GM12878 (cell line): ENCODE measurements around the gene TAOK2. TPM values are rescaled to one million over a fixed set of nuclear protein-coding genes. Genes with fewer than 3 reads are reported as not detected.
"Not testable (repeated sequence)": the region's sequence is repeated elsewhere in the genome, so short reads cannot be mapped to it uniquely, and the experiment has no call there.

Experiments used
- ATAC-seq: fragments of 200-7000 bp; cut with Tn5 transposase; 3 replicates; pipeline ENCODE4 v1.9.1; 2020; ENCODE audit warnings: mild to moderate bottlenecking, moderate library complexity
- BruUV-seq: library from RNA; stranded (reverse); fragments of 400-500 nt; replicated peaks from 2 replicates; lab custom pipeline; 2021; lab: Mats Ljungman, UMichigan
- CTCF ChIA-PET: fragments of 300-600 bp; sonication (Branson Sonifier 250); formaldehyde crosslinking; extraction: SDS; loops from one replicate; lab custom pipeline; 2021; ENCODE audit warnings: inconsistent platforms; lab: Yijun Ruan, JAX
- POLR2A ChIA-PET: fragments of 350-600 bp; formaldehyde crosslinking; extraction: SDS; loops from one replicate; lab custom pipeline; 2021; ENCODE audit warnings: inconsistent platforms; lab: Charles Lee
- RAD21 ChIA-PET: fragments of 300-600 bp; sonication (Branson Sonifier 250); formaldehyde crosslinking; loops from one replicate; lab custom pipeline; 2023; ENCODE audit warnings: antibody characterized with exemption; ENCODE audit not compliant: unreplicated experiment; lab: Charles Lee
- SMC1A ChIA-PET: fragments of 300-600 bp; sonication (Branson Sonifier 250); formaldehyde crosslinking; loops from one replicate; lab custom pipeline; 2023; ENCODE audit not compliant: unreplicated experiment, uncharacterized antibody; lab: Charles Lee
- DNase-seq: peaks from one replicate; pipeline ENCODE4 v3.0.0-alpha.2; 2011; ENCODE audit warnings: low read depth, low spot score
- FAIRE-seq: peaks from 3 replicates; lab custom pipeline; 2011; peaks lifted over from hg19 to GRCh38; lab: Jason Lieb, UNC
- H2AFZ ChIP-seq: 2 replicates; pipeline ENCODE4 v1.6.0; 2011; ENCODE audit warnings: low read depth, low read length, control low read depth; ENCODE audit not compliant: control insufficient read depth
- H3K27ac ChIP-seq: 2 replicates; pipeline ENCODE4 v1.5.1; 2011; ENCODE audit warnings: control low read depth; ENCODE audit not compliant: control insufficient read depth, insufficient read depth
- H3K27me3 ChIP-seq, 2 experiments: replicated peaks in 1 of 2; 2 replicates each; pipeline versions ENCODE4 v1.6.0 to v1.6.1; 2011; ENCODE audit warnings: low read length in 1 of 2; ENCODE audit not compliant: control insufficient read depth in 2 of 2, insufficient read depth in 2 of 2
- H3K36me3 ChIP-seq, 2 experiments: 2 replicates each; pipeline ENCODE4 v1.5.1; 2011; ENCODE audit warnings: low read length in 1 of 2; ENCODE audit not compliant: control insufficient read depth in 2 of 2, insufficient read depth in 2 of 2
- H3K4me1 ChIP-seq: 2 replicates; pipeline ENCODE4 v1.6.1; 2011; ENCODE audit warnings: mild to moderate bottlenecking, low read length, moderate library complexity, mixed read lengths; ENCODE audit not compliant: control insufficient read depth, insufficient read depth
- H3K4me2 ChIP-seq: 2 replicates; pipeline ENCODE4 v1.6.0; 2011; ENCODE audit warnings: control low read depth; ENCODE audit not compliant: control insufficient read depth, insufficient read depth
- H3K4me3 ChIP-seq: fragments of 200-600 bp; sonication (generic); 2 replicates; pipeline ENCODE4 v1.5.1; 2016
- H3K79me2 ChIP-seq: 2 replicates; pipeline ENCODE4 v1.6.0; 2011; ENCODE audit warnings: low read length; ENCODE audit not compliant: control insufficient read depth, insufficient read depth
- H3K9ac ChIP-seq: 2 replicates; pipeline ENCODE4 v1.8.0; 2011; ENCODE audit warnings: low read length, control low read depth, mixed read lengths; ENCODE audit not compliant: control insufficient read depth, insufficient read depth
- H3K9me3 ChIP-seq: replicated peaks from 3 replicates; pipeline ENCODE4 v1.5.1; 2011; ENCODE audit warnings: mild to moderate bottlenecking, low read length; ENCODE audit not compliant: control insufficient read depth, insufficient read depth
- H4K20me1 ChIP-seq: 2 replicates; pipeline ENCODE4 v1.6.0; 2011; ENCODE audit not compliant: control insufficient read depth, insufficient read depth
- WGBS: methylation state at CpG from one replicate; pipeline ENCODE4 v1.1.6; 2016; ENCODE audit warnings: low lambda C conversion rate; ENCODE audit not compliant: insufficient replicate concordance, insufficient coverage; ENCODE audit errors: missing lambda C conversion rate; 5-methylcytosine and 5-hydroxymethylcytosine counted together
- in situ Hi-C: fragments of 300-500 bp; cut with MboI; formaldehyde crosslinking; loops from 9 replicates; pipeline ENCODE4 v1.14.3; 2018; ENCODE audit warnings: mixed read lengths
- intact Hi-C: fragments of 100-400 bp; cut with micrococcal nuclease; formaldehyde crosslinking; loops from one replicate; pipeline ENCODE4 v1.14.2; 2022; ENCODE audit not compliant: unreplicated experiment
- polyA plus RNA-seq, 11 experiments: library from polyadenylated mRNA; depleted of rRNA in 4 of 11; unstranded in 6 of 11; stranded (reverse) in 5 of 11; fragments of >200 nt; fragmentation: Nextera tagmentation in 4 of 11; fragmentation: Illumina TruSeq in 1 of 11; extraction: Ambion mirVana in 4 of 11; extraction: Trizol in 1 of 11; gene quantifications; 1 replicate in 1 of 11; 2 replicates in 10 of 11; pipeline versions ENCODE4 v1.2.1 to v1.2.3, GENCODE V29; 2011 to 2016; ENCODE audit warnings: inconsistent platforms in 2 of 11, missing spikeins in 2 of 11, low read depth in 1 of 11
- total RNA-seq, 4 experiments: library from RNA; depleted of rRNA in 3 of 4; stranded (reverse); fragments of >200 nt in 3 of 4; fragmentation: Illumina TruSeq in 1 of 4; extraction: Trizol in 1 of 4; gene quantifications; 2 replicates each; pipeline versions ENCODE4 v1.2.1 to v1.2.3, GENCODE V29; 2013 to 2021

TAOK2 gene
- total and polyA plus RNA-seq, 10 of the 15 experiments (the other 5 are each of a cell fraction or from before 2014, with no cell fraction given): 0.14 to 40.2 (median 11.6) TPM

DNA sequence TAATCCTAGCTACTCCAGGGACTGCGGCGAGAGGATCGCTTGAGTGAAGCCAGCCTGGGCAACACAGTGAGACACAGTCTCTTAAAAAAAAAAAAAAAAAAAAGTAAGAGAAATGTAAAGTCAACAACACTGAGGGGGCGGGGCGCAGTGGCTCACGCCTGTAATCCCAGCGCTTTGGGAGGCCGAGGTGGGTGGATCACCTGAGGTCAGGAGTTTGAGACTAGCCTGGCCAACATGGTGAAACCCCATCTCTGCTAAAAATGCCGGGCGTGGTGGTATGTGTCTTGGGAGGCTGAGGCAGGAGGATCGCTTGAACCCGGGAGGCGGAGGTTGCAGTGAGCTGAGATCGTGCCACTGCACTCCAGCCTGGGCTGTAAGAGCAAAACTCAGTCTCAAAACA, 38.9 kb downstream of the TAOK2 start:
- DNase-seq, H2AFZ ChIP-seq, H3K4me3 ChIP-seq, RAD21 ChIA-PET, FAIRE-seq, H3K4me1 ChIP-seq, H3K79me2 ChIP-seq, H3K9ac ChIP-seq, ATAC-seq, SMC1A ChIA-PET, intact Hi-C loops, H3K9me3 ChIP-seq, BruUV-seq, H3K27me3 ChIP-seq, H3K27ac ChIP-seq, H3K4me2 ChIP-seq, H4K20me1 ChIP-seq, H3K36me3 ChIP-seq: not testable (repeated sequence)
- WGBS: 92% methylated on average over 14 of the region's 14 CpGs
- POLR2A ChIA-PET: interaction anchor here (0.6 to 0.7 kb wide), 3 partner anchors 86 to 170 kb away, joined by 5 to 9 read pairs (median 6); no protein-coding TSS in a partner anchor
- CTCF ChIA-PET: interaction anchor here (0.6 kb wide), 1 partner anchor 357 kb away, joined by 3 read pairs; no protein-coding TSS in a partner anchor
- in situ Hi-C loops: loop anchor here (25.0 kb wide), 1 partner anchor 900 kb away; no protein-coding TSS in a partner anchor

DNA sequence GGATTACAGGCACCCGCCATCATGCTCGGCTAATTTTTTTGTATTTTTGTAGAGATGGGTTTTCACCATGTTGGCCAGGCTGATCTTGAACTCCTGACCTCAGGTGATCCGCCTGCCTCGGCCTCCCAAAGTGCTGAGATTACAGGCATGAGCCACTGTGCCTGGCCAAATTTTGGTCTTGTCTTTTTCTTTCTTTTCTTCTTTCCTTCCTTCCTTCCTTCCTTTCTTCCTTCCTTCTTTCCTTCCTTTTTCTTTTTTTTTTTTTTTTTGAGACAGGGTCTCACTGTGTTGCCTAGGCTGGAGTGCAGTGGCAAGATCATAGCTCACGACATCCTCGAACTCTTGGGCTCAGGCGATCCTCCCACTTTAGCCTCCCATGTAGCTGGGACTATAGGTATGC, 41.8 kb downstream of the TAOK2 start:
- H3K9ac ChIP-seq, BruUV-seq, DNase-seq, H4K20me1 ChIP-seq, FAIRE-seq, intact Hi-C loops, H3K27me3 ChIP-seq, H2AFZ ChIP-seq, ATAC-seq, H3K4me3 ChIP-seq, H3K79me2 ChIP-seq, H3K36me3 ChIP-seq, H3K9me3 ChIP-seq, H3K4me2 ChIP-seq, H3K27ac ChIP-seq, H3K4me1 ChIP-seq: not testable (repeated sequence)
- in situ Hi-C loops: loop anchor here (25.0 kb wide), 1 partner anchor 903 kb away; no protein-coding TSS in a partner anchor
- ChIA-PET RAD21 (interaction anchor here (1.1 kb wide), 1 partner anchor 16 kb away, joined by 3 read pairs; no protein-coding TSS in a partner anchor), CTCF (interaction anchor here (0.8 kb wide), 1 partner anchor 194 kb away, joined by 4 read pairs; no protein-coding TSS in a partner anchor), POLR2A (interaction anchor here (0.8 kb wide), 1 partner anchor 246 kb away, joined by 4 read pairs; no protein-coding TSS in a partner anchor), SMC1A (interaction anchor here (0.8 kb wide), 1 partner anchor 48 kb away, joined by 3 read pairs; no protein-coding TSS in a partner anchor)
- 68% methylated on average over 7 of the region's 7 CpGs for WGBS
